Osteoblast (primary cell): ENCODE results near the gene PRLR. TPM values are rescaled to one million over a fixed set of nuclear protein-coding genes. Genes with fewer than 3 reads are reported as not detected.
A peak's percentile ranks its signal among the peaks of the same experiment; 100 is the strongest.
"Not testable (repeated sequence)": the region's sequence is repeated elsewhere in the genome, so short reads cannot be mapped to it uniquely, and the experiment has no call there.

Source experiments
- DNase-seq: peaks from one replicate; pipeline ENCODE4 v3.0.0; 2011; ENCODE audit warnings: low spot score, mixed read lengths; ENCODE audit not compliant: insufficient read length; ENCODE audit errors: missing footprints
- H2AFZ ChIP-seq: 2 replicates; pipeline ENCODE4 v1.6.0; 2011; ENCODE audit warnings: mild to moderate bottlenecking, low read length
- H3K27ac ChIP-seq: 2 replicates; pipeline ENCODE4 v1.5.1; 2011; ENCODE audit warnings: mild to moderate bottlenecking, low read depth, low read length, moderate library complexity
- H3K27me3 ChIP-seq: 2 replicates; pipeline ENCODE4 v1.6.0; 2012; ENCODE audit warnings: mild to moderate bottlenecking, control low read depth, inconsistent platforms, low read length, moderate library complexity; ENCODE audit not compliant: insufficient read depth
- H3K36me3 ChIP-seq: 2 replicates; pipeline ENCODE4 v1.5.1; 2011; ENCODE audit warnings: mild to moderate bottlenecking, low read length, control low read depth, moderate library complexity; ENCODE audit not compliant: insufficient read depth
- H3K4me1 ChIP-seq: 2 replicates; pipeline ENCODE4 v1.5.1; 2011; ENCODE audit warnings: mild to moderate bottlenecking, low read length, control low read depth, moderate library complexity; ENCODE audit not compliant: insufficient read depth
- H3K4me2 ChIP-seq: 2 replicates; pipeline ENCODE4 v1.6.0; 2011; ENCODE audit warnings: mild to moderate bottlenecking, low read length; ENCODE audit not compliant: insufficient read depth
- H3K4me3 ChIP-seq: fragments of 200-600 bp; sonication (generic); 3 replicates; pipeline ENCODE4 v1.5.1; 2012; ENCODE audit warnings: mild to moderate bottlenecking, low read length, inconsistent platforms; ENCODE audit not compliant: insufficient read depth
- H3K79me2 ChIP-seq: 2 replicates; pipeline ENCODE4 v1.6.0; 2012; ENCODE audit warnings: mild to moderate bottlenecking, low read length, control low read depth, inconsistent platforms; ENCODE audit not compliant: insufficient read depth
- H3K9me3 ChIP-seq: 2 replicates; pipeline ENCODE4 v1.5.1; 2011; ENCODE audit warnings: low read depth, low read length, control low read depth
- H4K20me1 ChIP-seq: 2 replicates; pipeline ENCODE4 v1.6.0; 2012; ENCODE audit warnings: mild to moderate bottlenecking, low read length, control low read depth; ENCODE audit not compliant: insufficient read depth
- CTCF ChIP-seq: IDR thresholded peaks from 2 replicates; pipeline ENCODE4 v1.5.1; 2011; ENCODE audit warnings: mild to moderate bottlenecking, low read depth, low read length, moderate library complexity; ENCODE audit errors: extremely low read depth
- total RNA-seq: library from RNA; depleted of rRNA; stranded (reverse); fragments of >200 nt; gene quantifications from 2 replicates; pipeline ENCODE4 v1.2.3, GENCODE V29; 2012

PRLR gene
- total RNA-seq, 1 donor, result under 0.01 TPM

GRCh38 chr5:35103637-35104299 lies 126.5 kb downstream of the PRLR start:
- Histone ChIP-seq H3K27ac (no peak overlapping the region), H3K27me3 (peaks cover 8% of the 10 kb centered on the region), H3K9me3 (no peaks in the 10 kb centered on the region), H3K4me2 (no peak overlapping the region), H4K20me1 (no peaks in the 10 kb centered on the region), H3K79me2 (no peaks in the 10 kb centered on the region), H2AFZ (no peak overlapping the region), H3K4me1 (no peaks in the 10 kb centered on the region), H3K36me3 (no peaks in the 10 kb centered on the region), H3K4me3 (no peak overlapping the region)
- TF ChIP-seq CTCF, result no peak
- DNase-seq, result peak; percentile 37

GRCh38 chr5:35101720-35102119 lies 128.6 kb downstream of the PRLR start:
- H3K4me2 ChIP-seq, result not testable (repeated sequence)

GRCh38 chr5:35101016-35101415 lies 129.3 kb downstream of the PRLR start:
- Histone ChIP-seq H3K4me3 (no peak overlapping the region), H3K27ac (no peak overlapping the region)

More at GRCh38 chr5:35101720-35102119, 128.6 kb downstream of the PRLR start:
- DNase-seq, H3K79me2 ChIP-seq, H3K36me3 ChIP-seq, H4K20me1 ChIP-seq, H3K27me3 ChIP-seq, H2AFZ ChIP-seq, H3K9me3 ChIP-seq, H3K4me1 ChIP-seq, H3K4me3 ChIP-seq, H3K27ac ChIP-seq: not testable (repeated sequence)

GRCh38 chr5:35098214-35098613 lies 132.1 kb downstream of the PRLR start:
- no peaks in the 10 kb centered on the region for H3K36me3 ChIP-seq
- H3K4me2 ChIP-seq, result no peak overlapping the region
- no peaks in the 10 kb centered on the region for H3K4me1 ChIP-seq
- H4K20me1 ChIP-seq, result no peaks in the 10 kb centered on the region
- no peak for DNase-seq
- H2AFZ ChIP-seq, result no peak overlapping the region
- H3K4me3 ChIP-seq, result no peak overlapping the region
- peaks cover 8% of the 10 kb centered on the region for H3K27me3 ChIP-seq
- no peak for TF ChIP-seq CTCF
- H3K79me2 ChIP-seq, result no peaks in the 10 kb centered on the region
- H3K27ac ChIP-seq, result no peak overlapping the region
- no peaks in the 10 kb centered on the region for H3K9me3 ChIP-seq

More at GRCh38 chr5:35101016-35101415, 129.3 kb downstream of the PRLR start:
- H2AFZ ChIP-seq, result no peak overlapping the region
- no peak for DNase-seq
- no peaks in the 10 kb centered on the region for H3K36me3 ChIP-seq
- no peaks in the 10 kb centered on the region for H4K20me1 ChIP-seq
- H3K79me2 ChIP-seq, result no peaks in the 10 kb centered on the region
- H3K27me3 ChIP-seq, result peaks cover 8% of the 10 kb centered on the region
- no peak for TF ChIP-seq CTCF
- no peaks in the 10 kb centered on the region for H3K9me3 ChIP-seq
- no peak overlapping the region for H3K4me2 ChIP-seq
- H3K4me1 ChIP-seq, result no peaks in the 10 kb centered on the region
